Measurements from ENCODE around the gene MAP3K7CL.

MAP3K7CL gene

DNA sequence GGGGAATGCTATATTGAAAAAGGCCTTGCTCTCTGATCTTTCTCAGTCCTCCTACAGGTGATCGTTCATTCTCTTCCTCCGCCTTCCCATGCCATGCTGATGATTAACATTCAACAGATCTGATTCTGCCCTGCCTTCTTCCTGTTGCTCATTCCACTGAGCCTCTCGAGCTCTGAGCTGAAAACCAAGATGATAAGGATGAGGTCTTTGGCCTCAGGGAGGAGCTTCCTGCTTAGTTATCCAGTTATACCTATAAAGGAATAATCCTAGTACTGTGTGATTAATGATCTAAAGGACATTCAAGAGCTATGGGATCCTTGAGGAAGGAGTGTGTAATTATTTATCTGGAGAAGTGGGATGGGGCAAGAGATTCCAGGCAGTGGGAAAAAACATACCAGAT lies 25.2 kb upstream of the MAP3K7CL start:
- Histone ChIP-seq H3K9ac (ENCODE audit: low read length) (no peak overlapping the region), H3K27me3 (ENCODE audit: control insufficient read depth, insufficient read depth, low read length) (no peaks in the 10 kb centered on the region), H3K36me3 (ENCODE audit: control insufficient read depth, insufficient read depth, low read length) (no peaks in the 10 kb centered on the region), H3K4me1 (ENCODE audit: control insufficient read depth, insufficient read depth, low read length) (no peaks in the 10 kb centered on the region), H3K9me3 (ENCODE audit: control insufficient read depth, low read length) (no peaks in the 10 kb centered on the region), H3K4me3 (ENCODE audit: low read length) (no peak overlapping the region)

DNA sequence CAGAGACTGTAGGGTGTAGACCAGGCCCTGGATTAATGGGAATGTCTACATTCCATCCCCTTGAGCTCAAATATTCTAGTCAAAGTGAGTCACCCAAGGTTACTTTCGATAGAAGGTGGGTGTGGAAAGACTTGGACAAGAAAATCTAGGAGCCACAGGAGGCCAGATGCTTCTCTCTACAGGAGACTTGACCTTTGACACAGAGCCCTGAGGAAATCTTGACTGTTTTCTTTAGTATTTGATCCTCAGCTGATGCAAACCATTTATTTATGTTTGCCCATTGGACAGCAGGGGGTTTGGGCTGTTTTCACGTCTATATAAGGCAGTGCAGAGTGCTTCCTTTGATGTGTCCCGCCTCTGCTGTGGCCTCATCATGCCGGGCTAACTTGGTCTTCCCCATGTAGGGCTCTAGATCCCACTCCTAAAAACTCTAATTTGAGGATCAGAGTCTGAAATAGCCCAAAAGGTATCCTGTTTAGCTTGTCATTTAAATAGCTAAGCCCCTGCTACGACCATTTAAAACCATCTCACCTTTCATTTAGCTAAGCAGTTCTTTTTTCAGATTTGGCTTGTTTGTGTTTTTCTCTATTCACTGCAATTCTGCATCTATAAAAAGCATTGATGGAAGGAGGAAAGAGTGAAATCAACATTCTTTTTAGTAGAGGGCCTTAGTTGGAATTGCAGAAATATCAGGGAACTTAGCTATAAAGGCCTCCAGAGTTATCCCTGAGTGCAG lies 15.5 kb upstream of the MAP3K7CL start:
- H3K9ac ChIP-seq (ENCODE audit: low read length): no peak overlapping the region
- H3K4me3 ChIP-seq (ENCODE audit: low read length): no peak overlapping the region
- H3K27me3 ChIP-seq (ENCODE audit: control insufficient read depth, insufficient read depth, low read length): no peaks in the 10 kb centered on the region
- H3K4me1 ChIP-seq (ENCODE audit: control insufficient read depth, insufficient read depth, low read length): no peaks in the 10 kb centered on the region
- H3K9me3 ChIP-seq (ENCODE audit: control insufficient read depth, low read length): no peaks in the 10 kb centered on the region
- no peaks in the 10 kb centered on the region for H3K36me3 ChIP-seq (ENCODE audit: control insufficient read depth, insufficient read depth, low read length)

DNA sequence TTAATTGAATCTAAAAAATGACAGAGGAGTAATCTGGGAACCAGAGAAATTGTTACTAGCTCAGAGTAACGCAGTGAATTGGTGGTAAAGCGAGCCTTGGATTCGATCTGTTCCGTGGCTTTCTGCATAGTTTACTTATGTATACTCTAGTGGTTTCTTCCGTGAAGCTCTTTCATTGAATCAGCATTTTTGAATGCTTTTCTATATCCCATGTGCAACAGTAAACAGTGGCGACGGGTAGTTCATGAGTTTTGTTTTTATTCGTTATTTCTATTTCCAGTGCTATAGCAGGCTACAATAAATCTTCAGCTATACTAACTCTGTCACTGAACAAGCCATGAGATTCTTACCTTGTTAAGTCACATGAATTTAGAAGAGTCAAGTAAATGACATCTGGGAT lies 14.5 kb upstream of the MAP3K7CL start:
- no peaks in the 10 kb centered on the region for H3K9me3 ChIP-seq (ENCODE audit: control insufficient read depth, low read length)
- no peaks in the 10 kb centered on the region for H3K36me3 ChIP-seq (ENCODE audit: control insufficient read depth, insufficient read depth, low read length)

DNA sequence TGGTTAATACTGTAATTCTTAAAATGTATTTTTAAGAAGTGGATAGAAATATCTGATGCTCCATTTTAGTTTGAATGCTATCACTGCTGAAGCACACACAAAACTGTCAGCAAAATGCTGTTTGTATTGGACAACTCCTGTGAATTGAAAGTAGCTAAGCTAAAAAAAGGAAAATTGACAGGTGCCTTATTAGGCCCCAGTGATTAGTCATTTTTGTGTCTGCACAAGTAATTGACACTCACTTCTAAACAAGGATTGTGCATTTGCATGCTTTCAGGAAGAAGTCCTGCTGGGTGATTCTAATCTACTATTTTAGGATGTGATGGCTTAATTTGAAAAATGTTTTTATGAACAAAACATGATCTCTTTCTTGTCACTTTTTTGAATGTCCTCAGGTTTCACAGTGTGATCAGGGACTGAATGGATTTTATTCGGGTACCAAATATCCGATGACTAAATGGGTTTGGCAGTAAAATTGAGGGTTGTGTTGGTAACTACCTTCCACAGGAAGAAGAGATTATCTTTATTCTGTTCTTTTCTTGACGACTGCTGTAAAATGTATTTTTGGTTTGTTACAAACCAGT lies 13.0 kb upstream of the MAP3K7CL start:
- H3K4me3 ChIP-seq (ENCODE audit: low read length): no peak overlapping the region
- H3K4me1 ChIP-seq (ENCODE audit: control insufficient read depth, insufficient read depth, low read length): no peaks in the 10 kb centered on the region
- H3K9ac ChIP-seq (ENCODE audit: low read length): no peak overlapping the region
- H3K36me3 ChIP-seq (ENCODE audit: control insufficient read depth, insufficient read depth, low read length): no peaks in the 10 kb centered on the region
- no peaks in the 10 kb centered on the region for H3K9me3 ChIP-seq (ENCODE audit: control insufficient read depth, low read length)
- H3K27me3 ChIP-seq (ENCODE audit: control insufficient read depth, insufficient read depth, low read length): no peaks in the 10 kb centered on the region

More for the DNA sequence above, 14.5 kb upstream of the MAP3K7CL start:
- no peaks in the 10 kb centered on the region for H3K4me1 ChIP-seq (ENCODE audit: control insufficient read depth, insufficient read depth, low read length)
- no peaks in the 10 kb centered on the region for H3K27me3 ChIP-seq (ENCODE audit: control insufficient read depth, insufficient read depth, low read length)
- no peak overlapping the region for H3K9ac ChIP-seq (ENCODE audit: low read length)
- H3K4me3 ChIP-seq (ENCODE audit: low read length): no peak overlapping the region

DNA sequence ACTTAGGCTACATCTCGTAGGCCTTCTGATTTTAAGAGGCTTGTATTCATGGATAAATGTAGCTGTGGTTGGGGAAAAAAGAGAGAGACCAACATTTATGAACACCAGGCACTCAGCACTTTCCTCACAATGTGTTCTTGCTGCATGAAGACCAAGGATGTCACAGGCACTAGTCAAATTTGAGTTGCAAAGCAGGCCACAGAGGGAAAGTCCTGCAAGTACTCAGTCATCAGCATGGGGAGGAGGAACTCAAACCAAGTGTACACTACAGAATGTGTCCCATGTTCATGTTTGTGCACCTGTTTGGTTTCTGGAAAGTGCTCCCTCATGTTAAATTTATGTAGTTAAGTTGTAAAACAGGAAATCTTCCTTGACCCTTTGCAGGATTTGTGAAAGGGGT lies 8.7 kb upstream of the MAP3K7CL start:
- H3K27me3 ChIP-seq (ENCODE audit: control insufficient read depth, insufficient read depth, low read length): no peaks in the 10 kb centered on the region
- H3K4me1 ChIP-seq (ENCODE audit: control insufficient read depth, insufficient read depth, low read length): no peaks in the 10 kb centered on the region
- H3K9me3 ChIP-seq (ENCODE audit: control insufficient read depth, low read length): no peaks in the 10 kb centered on the region
- no peaks in the 10 kb centered on the region for H3K36me3 ChIP-seq (ENCODE audit: control insufficient read depth, insufficient read depth, low read length)
- no peak overlapping the region for H3K4me3 ChIP-seq (ENCODE audit: low read length)
- no peak overlapping the region for H3K9ac ChIP-seq (ENCODE audit: low read length)

DNA sequence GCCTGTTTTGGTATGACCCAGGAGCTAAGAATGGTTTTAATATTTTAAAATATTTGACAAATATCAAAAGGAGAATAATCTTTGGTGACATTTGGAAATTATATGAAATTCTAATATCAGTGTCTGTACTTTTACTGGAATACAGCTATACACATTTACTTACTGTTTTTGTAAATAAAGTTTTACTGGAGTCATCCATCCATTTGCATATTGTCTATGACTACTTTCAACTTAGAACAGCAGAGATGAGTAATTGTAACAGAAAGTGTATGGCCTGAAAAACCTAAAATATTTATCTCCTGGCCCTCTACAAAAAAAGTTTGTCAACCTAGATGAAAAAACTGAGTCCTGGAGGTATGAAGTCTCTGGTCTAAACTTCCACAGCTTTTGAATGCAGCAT lies 5.8 kb upstream of the MAP3K7CL start:
- H3K36me3 ChIP-seq (ENCODE audit: control insufficient read depth, insufficient read depth, low read length): no peaks in the 10 kb centered on the region
- no peaks in the 10 kb centered on the region for H3K9me3 ChIP-seq (ENCODE audit: control insufficient read depth, low read length)
- no peaks in the 10 kb centered on the region for H3K27me3 ChIP-seq (ENCODE audit: control insufficient read depth, insufficient read depth, low read length)
- H3K9ac ChIP-seq (ENCODE audit: low read length): no peak overlapping the region
- H3K4me1 ChIP-seq (ENCODE audit: control insufficient read depth, insufficient read depth, low read length): no peaks in the 10 kb centered on the region
- no peak overlapping the region for H3K4me3 ChIP-seq (ENCODE audit: low read length)

DNA sequence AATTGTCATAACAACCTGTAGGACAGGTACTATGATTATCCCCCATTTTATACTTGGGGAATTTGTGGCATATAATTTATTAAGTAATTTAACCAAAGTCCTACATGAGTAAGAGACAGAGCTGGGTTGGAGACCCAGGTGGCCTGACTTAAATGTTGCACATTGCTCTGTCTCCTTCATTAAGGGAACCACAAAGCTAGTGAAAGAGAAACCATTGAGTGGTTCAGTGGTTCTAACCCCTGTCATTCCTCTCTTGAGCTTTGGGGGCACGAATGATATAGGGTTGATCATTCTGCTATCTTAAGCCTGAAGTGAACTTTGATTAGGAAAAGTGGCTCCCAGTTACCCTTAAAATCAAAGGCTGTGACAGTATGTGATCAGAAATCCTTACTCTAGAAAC lies 5.3 kb upstream of the MAP3K7CL start:
- Histone ChIP-seq H3K9ac (ENCODE audit: low read length) (no peak overlapping the region), H3K4me3 (ENCODE audit: low read length) (no peak overlapping the region), H3K4me1 (ENCODE audit: control insufficient read depth, insufficient read depth, low read length) (no peaks in the 10 kb centered on the region)

DNA sequence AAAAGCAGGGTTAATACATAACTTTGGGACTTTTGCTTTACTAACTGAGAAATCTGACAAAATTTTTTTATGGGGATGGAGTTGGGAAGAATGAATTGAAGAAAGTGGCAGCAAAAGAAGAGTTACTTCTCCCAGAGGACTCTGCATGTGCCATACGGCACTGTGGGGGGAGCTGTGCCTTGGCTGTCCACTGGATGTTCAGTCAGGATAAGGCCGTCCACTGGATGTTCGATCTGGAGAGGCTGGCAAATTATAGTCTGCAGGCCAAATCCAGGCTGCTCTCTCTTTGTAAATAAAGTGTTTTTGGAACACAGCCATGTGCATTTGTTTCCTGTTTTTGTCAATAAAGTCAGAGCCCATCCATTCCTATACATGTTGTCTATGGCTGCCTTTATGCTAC lies 4.5 kb upstream of the MAP3K7CL start:
- no peak overlapping the region for H3K9ac ChIP-seq (ENCODE audit: low read length)
- H3K4me1 ChIP-seq (ENCODE audit: control insufficient read depth, insufficient read depth, low read length): no peaks in the 10 kb centered on the region
- H3K27me3 ChIP-seq (ENCODE audit: control insufficient read depth, insufficient read depth, low read length): no peaks in the 10 kb centered on the region
- no peaks in the 10 kb centered on the region for H3K9me3 ChIP-seq (ENCODE audit: control insufficient read depth, low read length)
- no peak overlapping the region for H3K4me3 ChIP-seq (ENCODE audit: low read length)
- no peaks in the 10 kb centered on the region for H3K36me3 ChIP-seq (ENCODE audit: control insufficient read depth, insufficient read depth, low read length)

More for the DNA sequence above, 5.3 kb upstream of the MAP3K7CL start:
- Histone ChIP-seq H3K36me3 (ENCODE audit: control insufficient read depth, insufficient read depth, low read length) (no peaks in the 10 kb centered on the region), H3K27me3 (ENCODE audit: control insufficient read depth, insufficient read depth, low read length) (no peaks in the 10 kb centered on the region), H3K9me3 (ENCODE audit: control insufficient read depth, low read length) (no peaks in the 10 kb centered on the region)

DNA sequence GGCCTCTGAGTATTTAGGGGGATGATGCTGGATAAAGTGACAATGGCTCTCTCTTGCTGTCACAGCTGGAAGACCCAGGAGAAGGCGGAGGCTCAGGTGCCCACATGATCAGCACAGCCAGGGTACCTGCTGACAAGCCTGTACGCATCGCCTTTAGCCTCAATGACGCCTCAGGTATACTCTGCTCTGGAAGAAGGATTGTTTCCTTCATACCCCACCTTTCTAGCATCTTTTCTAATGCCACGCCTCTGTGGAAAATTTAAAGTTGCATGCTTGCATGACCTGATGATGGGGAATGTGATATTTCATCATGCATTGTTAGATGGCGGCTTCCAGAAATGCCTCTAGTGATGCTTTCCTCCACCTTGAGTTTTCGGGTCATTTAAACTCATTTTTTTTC lies 2.8 kb downstream of the MAP3K7CL start:
- no peaks in the 10 kb centered on the region for H3K4me1 ChIP-seq (ENCODE audit: control insufficient read depth, insufficient read depth, low read length)
- H3K9me3 ChIP-seq (ENCODE audit: control insufficient read depth, low read length): no peaks in the 10 kb centered on the region
- H3K4me3 ChIP-seq (ENCODE audit: low read length): no peak overlapping the region
- H3K9ac ChIP-seq (ENCODE audit: low read length): no peak overlapping the region
- no peaks in the 10 kb centered on the region for H3K27me3 ChIP-seq (ENCODE audit: control insufficient read depth, insufficient read depth, low read length)
- no peaks in the 10 kb centered on the region for H3K36me3 ChIP-seq (ENCODE audit: control insufficient read depth, insufficient read depth, low read length)

DNA sequence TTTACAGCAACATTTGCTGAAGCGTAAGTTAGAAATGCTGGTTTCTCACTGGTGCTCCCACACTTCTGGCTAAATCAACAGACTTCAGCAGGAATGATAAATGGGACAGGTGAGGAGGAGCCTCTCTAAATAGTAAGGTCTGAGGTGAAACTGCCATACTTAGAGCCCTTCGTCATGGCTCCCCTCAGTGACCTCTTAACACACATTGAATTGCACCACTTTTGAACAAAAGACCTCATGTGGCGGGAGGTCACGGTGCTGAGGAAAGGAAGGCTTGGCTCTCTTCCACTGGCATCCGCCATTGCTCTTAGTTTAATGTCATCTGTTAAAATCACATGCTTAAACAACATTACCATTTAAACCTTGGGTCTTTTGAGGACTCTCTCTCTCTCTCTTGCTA lies 3.4 kb downstream of the MAP3K7CL start:
- Histone ChIP-seq H3K27me3 (ENCODE audit: control insufficient read depth, insufficient read depth, low read length) (no peaks in the 10 kb centered on the region), H3K9ac (ENCODE audit: low read length) (no peak overlapping the region), H3K4me1 (ENCODE audit: control insufficient read depth, insufficient read depth, low read length) (no peaks in the 10 kb centered on the region), H3K4me3 (ENCODE audit: low read length) (no peak overlapping the region), H3K36me3 (ENCODE audit: control insufficient read depth, insufficient read depth, low read length) (no peaks in the 10 kb centered on the region), H3K9me3 (ENCODE audit: control insufficient read depth, low read length) (no peaks in the 10 kb centered on the region)

DNA sequence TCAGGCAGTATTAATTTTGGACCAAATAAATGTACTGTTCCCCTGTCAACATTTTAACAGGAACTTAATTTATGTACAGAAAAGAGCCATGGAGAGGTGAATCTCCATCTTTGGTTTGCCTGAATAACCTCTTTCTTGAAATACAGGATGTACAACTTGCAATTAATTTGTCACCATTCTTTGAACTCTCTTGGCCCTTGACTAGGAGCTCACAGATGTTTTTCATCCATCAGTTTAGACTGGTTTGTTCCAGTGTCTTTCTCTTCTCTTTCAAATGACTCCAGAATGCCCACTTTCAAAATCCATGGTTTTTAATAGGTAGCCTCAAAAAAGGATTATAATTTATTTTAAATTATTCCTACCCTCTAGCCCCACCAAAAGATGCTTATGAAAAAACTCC lies 5.0 kb downstream of the MAP3K7CL start:
- no peaks in the 10 kb centered on the region for H3K36me3 ChIP-seq (ENCODE audit: control insufficient read depth, insufficient read depth, low read length)
- no peaks in the 10 kb centered on the region for H3K9me3 ChIP-seq (ENCODE audit: control insufficient read depth, low read length)
- no peak overlapping the region for H3K4me3 ChIP-seq (ENCODE audit: low read length)
- H3K4me1 ChIP-seq (ENCODE audit: control insufficient read depth, insufficient read depth, low read length): no peaks in the 10 kb centered on the region
- no peaks in the 10 kb centered on the region for H3K27me3 ChIP-seq (ENCODE audit: control insufficient read depth, insufficient read depth, low read length)
- H3K9ac ChIP-seq (ENCODE audit: low read length): no peak overlapping the region

DNA sequence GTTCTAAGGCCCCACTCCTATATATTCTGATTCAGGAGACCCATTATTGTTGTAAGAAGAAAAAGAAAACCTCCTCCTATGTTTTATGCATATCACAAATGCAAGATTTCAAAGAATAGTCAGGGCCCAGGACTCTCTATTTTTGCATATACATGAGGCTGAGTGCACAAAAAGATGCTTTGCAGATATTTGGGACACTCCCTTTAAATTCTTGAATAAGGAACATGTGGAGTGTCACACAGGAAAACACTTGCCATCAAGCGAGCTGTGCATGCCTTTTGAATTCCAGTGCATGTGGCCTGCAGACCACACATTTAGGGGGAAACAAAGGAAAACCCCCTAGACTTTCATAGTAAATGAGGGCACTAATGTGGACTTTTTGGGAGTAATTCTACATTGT lies 5.6 kb downstream of the MAP3K7CL start:
- no peaks in the 10 kb centered on the region for H3K27me3 ChIP-seq (ENCODE audit: control insufficient read depth, insufficient read depth, low read length)

More for the DNA sequence above, 5.6 kb downstream of the MAP3K7CL start:
- Histone ChIP-seq H3K4me3 (ENCODE audit: low read length) (no peak overlapping the region), H3K4me1 (ENCODE audit: control insufficient read depth, insufficient read depth, low read length) (no peaks in the 10 kb centered on the region), H3K9ac (ENCODE audit: low read length) (no peak overlapping the region), H3K9me3 (ENCODE audit: control insufficient read depth, low read length) (no peaks in the 10 kb centered on the region), H3K36me3 (ENCODE audit: control insufficient read depth, insufficient read depth, low read length) (no peaks in the 10 kb centered on the region)
